DND-41 (cell line): ENCODE measurements around the gene DIPK1C.

Source experiments
- CTCF ChIP-seq: IDR thresholded peaks from 2 replicates; pipeline ENCODE4 v1.5.1; 2012; ENCODE audit warnings: borderline replicate concordance, low read length, moderate library complexity, mild to moderate bottlenecking; ENCODE audit not compliant: poor library complexity, severe bottlenecking; ENCODE audit errors: extremely low read depth
- EZH2 ChIP-seq: IDR thresholded peaks from 3 replicates; pipeline ENCODE4 v1.6.1; 2012; ENCODE audit warnings: borderline replicate concordance, low read depth, mild to moderate bottlenecking, moderate library complexity, low read length, inconsistent platforms; ENCODE audit not compliant: severe bottlenecking

- TF ChIP-seq CTCF (no peak), EZH2 (no peak)
Measured at GRCh38 chr18:74411475-74411874, 45.6 kb downstream of the DIPK1C start.
